ENCODE measurements around the gene UCP2. TPM values are rescaled to one million over a fixed set of nuclear protein-coding genes. Genes with fewer than 3 reads are reported as not detected.

The UCP2 gene
- total and polyA plus RNA-seq, 4 donors, result 12.2 to 62.0 (median 36.9) TPM

DNA sequence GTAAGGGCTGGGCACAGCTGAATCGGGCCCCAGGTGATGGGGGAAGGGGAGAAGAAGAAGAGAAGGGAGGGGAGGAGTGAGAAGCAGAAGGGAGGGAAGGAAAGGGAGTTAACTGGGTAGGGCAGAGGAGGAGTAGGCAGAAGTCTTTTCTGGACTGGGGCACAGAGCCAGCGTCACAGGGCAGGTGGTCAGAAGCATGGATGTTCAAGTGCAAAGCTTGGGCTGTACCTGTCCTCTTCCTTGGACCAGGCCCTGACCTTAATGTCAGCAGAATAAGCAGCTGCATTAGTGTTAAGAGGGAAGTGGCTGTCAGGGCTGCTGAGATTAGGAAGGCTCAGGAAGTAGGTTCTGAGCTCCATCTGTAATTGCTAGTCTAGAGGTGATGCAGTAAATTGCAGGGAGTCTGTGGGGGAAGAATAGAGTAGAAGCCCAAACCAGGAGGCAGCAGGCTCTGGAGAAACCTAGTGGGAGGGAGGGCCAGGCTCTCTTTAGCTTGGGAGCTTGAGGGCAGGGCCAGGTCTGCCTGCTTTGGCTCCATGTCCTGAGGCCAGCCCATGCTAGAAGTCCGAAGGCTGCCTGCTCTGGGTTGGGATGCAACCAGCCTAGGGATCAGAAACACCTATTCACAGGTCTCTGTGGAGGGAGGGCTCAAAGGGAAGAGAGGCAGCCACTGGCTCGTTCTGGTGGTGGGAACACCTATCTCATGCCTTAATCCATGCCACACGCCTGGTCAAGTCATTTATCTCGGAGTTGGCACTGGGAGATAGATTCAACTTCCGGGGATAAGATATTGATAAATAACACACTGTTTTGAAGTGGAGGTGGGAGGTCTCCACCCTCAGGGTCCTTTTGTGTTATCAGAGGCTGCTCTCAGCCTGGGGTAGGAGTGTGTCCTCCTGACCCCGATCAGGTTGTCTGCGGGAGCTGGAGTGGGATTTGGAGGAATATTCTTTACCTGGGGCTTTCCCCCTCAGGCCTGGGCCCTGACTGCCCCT lies 28.0 kb upstream of the UCP2 start:
- Histone ChIP-seq H3K27ac (ENCODE audit: low read depth, low read length) (no peak overlapping the region), H3K4me3 (ENCODE audit: low read depth, low read length) (no peak overlapping the region), H3K4me1 (ENCODE audit: control insufficient read depth, insufficient read depth, low read length) (peaks cover under 1% of the 10 kb centered on the region), H3K27me3 (ENCODE audit: control insufficient read depth, insufficient read depth, low read length) (no peaks in the 10 kb centered on the region), H3K36me3 (ENCODE audit: control insufficient read depth, insufficient read depth, low read length) (peaks cover 44% of the 10 kb centered on the region), H3K9me3 (ENCODE audit: control insufficient read depth, insufficient read depth, low read length) (no peaks in the 10 kb centered on the region)
- no peak for DNase-seq (ENCODE audit: low read depth in 4 of 6, low spot score in 6 of 6)
- 95% methylated on average over 6 of the region's 9 CpGs for WGBS (ENCODE audit: insufficient coverage)

DNA sequence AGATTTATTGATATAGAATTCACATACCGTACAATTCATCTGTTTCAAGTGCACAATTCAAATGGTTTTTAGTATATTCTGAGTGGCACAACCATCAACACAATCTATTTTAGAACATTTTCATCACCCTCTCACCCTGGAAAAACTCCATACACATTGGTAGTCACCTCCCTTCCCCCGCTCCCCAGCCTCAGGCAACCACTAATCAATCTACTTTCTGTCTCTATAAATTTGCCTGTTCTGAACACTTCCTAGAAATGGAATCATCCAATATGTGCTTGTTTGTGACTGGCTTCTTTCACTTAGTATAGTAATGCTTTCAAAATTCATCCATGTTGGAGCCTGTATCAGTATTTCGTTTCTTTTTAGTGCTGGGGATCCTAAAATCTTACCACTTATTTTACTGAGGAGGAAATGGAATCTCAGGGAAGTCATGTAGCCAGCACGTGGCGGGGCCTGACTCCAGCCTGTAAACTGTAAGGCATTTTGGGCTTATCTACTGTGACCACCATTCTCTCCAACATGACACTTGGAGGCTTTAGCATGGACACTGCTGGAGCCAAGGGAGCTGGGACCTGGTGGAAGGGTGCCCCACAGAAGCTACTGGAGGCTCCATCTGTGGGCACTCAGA lies 27.1 kb upstream of the UCP2 start:
- Histone ChIP-seq H3K27me3 (ENCODE audit: control insufficient read depth, insufficient read depth, low read length) (no peaks in the 10 kb centered on the region), H3K27ac (ENCODE audit: low read depth, low read length) (no peak overlapping the region), H3K4me1 (ENCODE audit: control insufficient read depth, insufficient read depth, low read length) (peaks cover 7% of the 10 kb centered on the region), H3K4me3 (ENCODE audit: low read depth, low read length) (no peak overlapping the region), H3K9me3 (ENCODE audit: control insufficient read depth, insufficient read depth, low read length) (no peaks in the 10 kb centered on the region), H3K36me3 (ENCODE audit: control insufficient read depth, insufficient read depth, low read length) (peaks cover 47% of the 10 kb centered on the region)
- 100% methylated on average over 2 of the region's 5 CpGs for WGBS (ENCODE audit: insufficient coverage)
- no peak for DNase-seq (ENCODE audit: low read depth in 4 of 6, low spot score in 6 of 6)

DNA sequence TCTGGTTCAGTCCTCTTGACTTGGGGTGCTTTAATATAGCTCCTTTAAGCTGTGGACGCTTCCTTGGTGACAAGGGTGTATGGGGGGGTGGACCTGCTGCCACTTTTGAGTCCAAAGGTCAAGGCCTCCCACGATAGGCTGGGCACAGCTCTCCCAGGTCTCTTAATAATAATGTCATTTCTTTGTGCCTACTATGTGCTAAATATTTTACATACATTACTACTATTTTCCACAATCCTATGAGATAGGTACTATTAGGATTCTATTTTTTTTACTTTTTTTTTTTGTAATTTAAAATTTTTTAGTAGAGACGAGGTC lies 26.5 kb upstream of the UCP2 start:
- H3K4me3 ChIP-seq (ENCODE audit: low read depth, low read length), result no peak overlapping the region
- no peak for DNase-seq (ENCODE audit: low read depth in 4 of 6, low spot score in 6 of 6)
- H3K27ac ChIP-seq (ENCODE audit: low read depth, low read length), result no peak overlapping the region
- no peaks in the 10 kb centered on the region for H3K27me3 ChIP-seq (ENCODE audit: control insufficient read depth, insufficient read depth, low read length)
- H3K4me1 ChIP-seq (ENCODE audit: control insufficient read depth, insufficient read depth, low read length), result peaks cover 12% of the 10 kb centered on the region
- peaks cover 46% of the 10 kb centered on the region for H3K36me3 ChIP-seq (ENCODE audit: control insufficient read depth, insufficient read depth, low read length)
- no peaks in the 10 kb centered on the region for H3K9me3 ChIP-seq (ENCODE audit: control insufficient read depth, insufficient read depth, low read length)
- no CpG with 5 or more reads among the region's 3 CpGs for whole genome bisulfite sequencing (ENCODE audit: insufficient coverage)

- Histone ChIP-seq H3K4me1 (ENCODE audit: control insufficient read depth, insufficient read depth, low read length) (peaks cover 18% of the 10 kb centered on the region), H3K27ac (ENCODE audit: low read depth, low read length) (no peak within 1 kb of the TSS), H3K27me3 (ENCODE audit: control insufficient read depth, insufficient read depth, low read length) (no peaks in the 10 kb centered on the region), H3K36me3 (ENCODE audit: control insufficient read depth, insufficient read depth, low read length) (peaks cover 49% of the 10 kb centered on the region), H3K9me3 (ENCODE audit: control insufficient read depth, insufficient read depth, low read length) (no peaks in the 10 kb centered on the region), H3K4me3 (ENCODE audit: low read depth, low read length) (no peak within 1 kb of the TSS)
- DNase-seq (ENCODE audit: low read depth in 4 of 6, low spot score in 6 of 6), result no peak
- 73% methylated on average over 6 of the region's 9 CpGs for WGBS (ENCODE audit: insufficient coverage)
Measured at GRCh38 chr11:74008373-74009229, 26.0 kb upstream of the UCP2 start, which contains the start of gene UCP3. Gene UCP3, minus strand, starts transcription at chr11:74009085. Its CDS starts 2,043 bp downstream, at chr11:74007042.

DNA sequence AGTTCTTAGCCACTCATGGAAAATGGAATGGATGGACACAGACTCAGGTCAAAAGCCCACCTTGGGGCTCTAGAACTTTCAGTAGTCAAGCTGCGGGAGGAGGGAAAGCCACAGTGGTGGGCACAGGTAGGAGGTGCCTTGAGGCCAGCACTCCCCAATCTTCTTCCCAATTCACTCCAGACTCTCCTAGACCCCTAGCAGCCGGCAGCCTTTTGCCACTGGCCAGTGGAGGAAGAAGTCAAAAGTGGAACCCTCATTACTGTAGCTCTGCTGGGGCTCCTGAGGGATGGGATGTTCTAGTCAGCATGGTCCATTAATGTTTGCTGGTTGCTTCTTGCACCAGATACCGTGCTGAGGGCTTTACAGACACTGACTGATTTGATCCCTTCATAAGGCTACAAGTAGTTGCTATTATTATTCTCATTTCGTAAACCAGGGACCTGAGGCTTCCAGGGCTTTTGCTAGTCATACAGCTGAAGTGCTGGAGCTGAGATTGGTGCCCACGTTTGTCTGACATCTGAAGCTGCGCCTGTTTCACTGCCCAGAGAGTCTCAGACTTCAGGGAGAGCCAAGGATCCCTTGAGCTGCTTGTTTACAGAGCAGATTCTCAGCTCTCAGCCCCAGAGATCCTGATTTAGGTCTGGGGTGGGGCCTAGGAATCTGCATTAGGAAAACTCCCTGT lies 25.2 kb upstream of the UCP2 start:
- Histone ChIP-seq H3K4me1 (ENCODE audit: control insufficient read depth, insufficient read depth, low read length) (peaks cover 18% of the 10 kb centered on the region), H3K27ac (ENCODE audit: low read depth, low read length) (no peak overlapping the region), H3K9me3 (ENCODE audit: control insufficient read depth, insufficient read depth, low read length) (no peaks in the 10 kb centered on the region), H3K36me3 (ENCODE audit: control insufficient read depth, insufficient read depth, low read length) (peaks cover 48% of the 10 kb centered on the region), H3K27me3 (ENCODE audit: control insufficient read depth, insufficient read depth, low read length) (no peaks in the 10 kb centered on the region), H3K4me3 (ENCODE audit: low read depth, low read length) (no peak overlapping the region)
- 90% methylated on average over 4 of the region's 6 CpGs for WGBS (ENCODE audit: insufficient coverage)
- no peak for DNase-seq (ENCODE audit: low read depth in 4 of 6, low spot score in 6 of 6)

- Histone ChIP-seq H3K27me3 (ENCODE audit: control insufficient read depth, insufficient read depth, low read length) (no peaks in the 10 kb centered on the region), H3K4me3 (ENCODE audit: low read depth, low read length) (no peak overlapping the region), H3K4me1 (ENCODE audit: control insufficient read depth, insufficient read depth, low read length) (peaks cover 18% of the 10 kb centered on the region), H3K36me3 (ENCODE audit: control insufficient read depth, insufficient read depth, low read length) (peaks cover 48% of the 10 kb centered on the region), H3K9me3 (ENCODE audit: control insufficient read depth, insufficient read depth, low read length) (no peaks in the 10 kb centered on the region), H3K27ac (ENCODE audit: low read depth, low read length) (no peak overlapping the region)
- WGBS (ENCODE audit: insufficient coverage), result 77% methylated on average over 5 of the region's 7 CpGs
- DNase-seq (ENCODE audit: low read depth in 4 of 6, low spot score in 6 of 6), result no peak
Measured at GRCh38 chr11:74006743-74007304, 24.2 kb upstream of the UCP2 start.

DNA sequence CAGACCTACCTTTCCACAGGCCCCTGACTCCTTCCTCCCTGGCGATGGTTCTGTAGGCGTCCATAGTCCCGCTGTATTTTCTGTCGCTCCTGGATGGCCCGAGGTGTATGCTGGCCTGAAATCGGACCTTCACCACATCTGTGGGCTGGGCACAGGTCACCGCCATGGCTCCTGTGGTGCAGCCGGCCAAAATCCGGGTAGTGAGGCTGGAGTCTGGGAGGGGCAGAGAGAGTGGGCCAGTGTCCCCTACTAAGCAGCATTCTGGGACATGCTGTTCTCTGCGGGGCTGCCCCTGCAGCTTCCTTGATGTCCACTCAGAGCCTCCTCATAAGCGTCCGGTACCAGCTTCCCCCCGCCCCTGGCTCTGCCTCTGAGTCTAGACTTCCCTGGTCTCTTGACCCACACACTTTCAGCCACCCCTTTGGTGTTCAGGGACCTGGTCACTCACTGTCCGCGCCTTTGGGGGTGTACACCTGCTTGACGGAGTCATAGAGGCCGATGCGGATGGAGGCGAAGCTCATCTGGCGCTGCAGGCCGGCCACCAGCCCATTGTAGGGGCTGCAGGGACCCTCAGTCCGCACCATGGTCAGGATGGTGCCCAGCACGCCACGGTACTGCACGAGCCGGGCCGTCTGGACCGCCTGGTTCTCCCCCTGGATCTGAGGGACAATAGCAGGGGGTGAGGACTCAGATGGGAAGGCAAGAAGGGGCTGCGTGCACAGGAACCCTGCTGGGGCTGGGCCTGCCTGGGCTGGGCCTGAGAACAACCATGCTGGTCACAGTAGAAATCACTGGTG lies 23.3 kb upstream of the UCP2 start:
- Histone ChIP-seq H3K27me3 (ENCODE audit: control insufficient read depth, insufficient read depth, low read length) (no peaks in the 10 kb centered on the region), H3K9me3 (ENCODE audit: control insufficient read depth, insufficient read depth, low read length) (no peaks in the 10 kb centered on the region), H3K4me3 (ENCODE audit: low read depth, low read length) (no peak overlapping the region), H3K27ac (ENCODE audit: low read depth, low read length) (no peak overlapping the region), H3K36me3 (ENCODE audit: control insufficient read depth, insufficient read depth, low read length) (peaks cover 46% of the 10 kb centered on the region), H3K4me1 (ENCODE audit: control insufficient read depth, insufficient read depth, low read length) (peaks cover 18% of the 10 kb centered on the region)
- 95% methylated on average over 28 of the region's 29 CpGs for WGBS (ENCODE audit: insufficient coverage)
- DNase-seq (ENCODE audit: low read depth in 4 of 6, low spot score in 6 of 6), result no peak

DNA sequence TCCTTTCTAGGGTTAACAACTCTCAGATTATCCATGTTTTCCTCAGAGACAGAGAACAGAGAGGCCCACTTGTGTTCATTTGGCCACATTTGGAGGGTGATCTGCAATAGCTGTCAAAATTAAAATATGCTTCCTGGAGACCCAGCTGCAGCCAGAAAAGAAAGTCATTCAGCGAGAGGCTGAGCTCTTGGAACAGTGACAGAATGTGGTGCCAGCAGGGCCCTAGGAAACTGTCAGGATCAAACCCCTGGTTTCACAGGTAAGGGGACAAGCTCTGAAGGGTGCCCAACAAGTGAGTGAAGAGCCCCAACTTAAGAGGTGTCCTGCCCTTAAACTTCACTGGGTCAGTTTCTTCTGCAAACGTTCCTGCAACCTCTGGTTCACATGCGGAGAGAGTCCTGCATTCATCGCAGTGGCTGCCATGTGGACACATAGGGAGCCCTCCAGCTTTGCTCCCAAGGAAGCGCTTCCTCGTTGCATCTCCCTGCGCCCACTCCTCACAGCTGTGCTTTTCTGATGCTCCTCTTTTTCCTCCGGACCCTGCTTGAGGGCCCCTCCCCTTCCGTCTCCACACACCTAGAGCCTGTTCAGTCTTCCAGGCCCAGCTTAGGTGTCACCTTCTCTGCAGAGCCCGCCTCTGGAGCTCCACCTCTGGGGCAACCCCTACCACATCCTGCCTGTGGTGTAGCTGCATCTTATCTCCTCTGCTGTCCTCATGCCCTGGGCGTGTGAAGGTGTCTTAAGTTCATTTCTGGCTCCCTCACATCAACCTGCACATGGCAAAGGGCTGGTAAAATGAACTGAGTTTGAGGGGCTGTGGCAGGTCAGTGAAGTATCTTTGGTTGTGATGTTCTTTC lies 22.3 kb upstream of the UCP2 start:
- H3K27ac ChIP-seq (ENCODE audit: low read depth, low read length), result no peak overlapping the region
- H3K36me3 ChIP-seq (ENCODE audit: control insufficient read depth, insufficient read depth, low read length), result peaks cover 44% of the 10 kb centered on the region
- WGBS (ENCODE audit: insufficient coverage), result 65% methylated on average over 10 of the region's 11 CpGs
- H3K9me3 ChIP-seq (ENCODE audit: control insufficient read depth, insufficient read depth, low read length), result no peaks in the 10 kb centered on the region
- peak in 2 of 6 donors; percentile 34 to 55 for DNase-seq (ENCODE audit: low read depth in 4 of 6, low spot score in 6 of 6)
- H3K4me3 ChIP-seq (ENCODE audit: low read depth, low read length), result no peak overlapping the region
- peaks cover 22% of the 10 kb centered on the region for H3K4me1 ChIP-seq (ENCODE audit: control insufficient read depth, insufficient read depth, low read length)
- no peaks in the 10 kb centered on the region for H3K27me3 ChIP-seq (ENCODE audit: control insufficient read depth, insufficient read depth, low read length)
